H1 (cell line): ENCODE results near the gene MYO9A.

Experiments
- EP300 ChIP-seq, 2 experiments: IDR thresholded peaks; 1 replicate in 1 of 2; 2 replicates in 1 of 2; pipeline ENCODE4 v1.6.1; 2011 to 2012; ENCODE audit warnings: low read depth in 2 of 2, low read length in 2 of 2, mild to moderate bottlenecking in 2 of 2, borderline replicate concordance in 1 of 2, inconsistent platforms in 1 of 2, moderate library complexity in 1 of 2
- EZH2 ChIP-seq: fragments of 200-600 bp; sonication (generic); IDR thresholded peaks from 2 replicates; pipeline ENCODE4 v1.7.1; 2012; ENCODE audit warnings: low read depth, mild to moderate bottlenecking, moderate library complexity, low read length, inconsistent platforms; ENCODE audit not compliant: severe bottlenecking
- POLR2AphosphoS5 ChIP-seq: IDR thresholded peaks from 2 replicates; pipeline ENCODE4 v1.6.1; 2011; ENCODE audit warnings: low read depth, low read length
- TF ChIP-seq, protein P1 (sequence below), 3 experiments: IDR thresholded peaks; 1 replicate in 2 of 3; 2 replicates in 1 of 3; pipeline versions ENCODE4 v1.5.1 to v1.6.1; 2011; ENCODE audit warnings: low read length in 3 of 3, mild to moderate bottlenecking in 3 of 3, inconsistent platforms in 2 of 3, low read depth in 1 of 3, moderate library complexity in 1 of 3; ENCODE audit not compliant: insufficient read depth in 1 of 3; ENCODE audit errors: control extremely low read depth in 1 of 3

DNA sequence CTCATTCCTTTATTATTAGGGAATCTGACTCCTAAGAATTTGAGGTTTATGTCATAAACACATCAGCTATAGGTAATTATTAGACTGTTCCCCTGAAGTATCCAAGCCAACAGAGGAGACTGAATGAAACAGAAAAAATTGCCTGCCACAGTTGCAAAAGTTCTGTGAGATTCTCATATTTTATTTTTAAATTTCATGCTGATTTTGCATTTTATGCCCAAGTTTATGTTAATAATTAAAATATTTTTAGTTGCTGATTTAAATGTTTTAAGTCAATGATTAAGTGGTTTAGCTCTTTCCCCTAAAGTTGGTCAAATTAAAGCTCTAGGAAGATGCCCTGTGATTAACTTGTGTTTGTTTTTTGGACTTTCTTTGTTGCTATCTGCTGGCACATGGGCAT is 10.4 kb upstream of the MYO9A start:
- TF ChIP-seq, protein P1, sequence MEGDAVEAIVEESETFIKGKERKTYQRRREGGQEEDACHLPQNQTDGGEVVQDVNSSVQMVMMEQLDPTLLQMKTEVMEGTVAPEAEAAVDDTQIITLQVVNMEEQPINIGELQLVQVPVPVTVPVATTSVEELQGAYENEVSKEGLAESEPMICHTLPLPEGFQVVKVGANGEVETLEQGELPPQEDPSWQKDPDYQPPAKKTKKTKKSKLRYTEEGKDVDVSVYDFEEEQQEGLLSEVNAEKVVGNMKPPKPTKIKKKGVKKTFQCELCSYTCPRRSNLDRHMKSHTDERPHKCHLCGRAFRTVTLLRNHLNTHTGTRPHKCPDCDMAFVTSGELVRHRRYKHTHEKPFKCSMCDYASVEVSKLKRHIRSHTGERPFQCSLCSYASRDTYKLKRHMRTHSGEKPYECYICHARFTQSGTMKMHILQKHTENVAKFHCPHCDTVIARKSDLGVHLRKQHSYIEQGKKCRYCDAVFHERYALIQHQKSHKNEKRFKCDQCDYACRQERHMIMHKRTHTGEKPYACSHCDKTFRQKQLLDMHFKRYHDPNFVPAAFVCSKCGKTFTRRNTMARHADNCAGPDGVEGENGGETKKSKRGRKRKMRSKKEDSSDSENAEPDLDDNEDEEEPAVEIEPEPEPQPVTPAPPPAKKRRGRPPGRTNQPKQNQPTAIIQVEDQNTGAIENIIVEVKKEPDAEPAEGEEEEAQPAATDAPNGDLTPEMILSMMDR (IDR thresholded peaks at IDR 0.05; ENCODE audit: control extremely low read depth in 1 of 3, insufficient read depth in 1 of 3, low read depth in 1 of 3, low read length in 3 of 3), result no peak
- no peak for TF ChIP-seq EZH2
- TF ChIP-seq EP300 (IDR thresholded peaks at IDR 0.05; ENCODE audit: borderline replicate concordance in 1 of 2, low read depth in 2 of 2, low read length in 2 of 2), result no peak
- no peak for TF ChIP-seq POLR2AphosphoS5
